HCT116 (cell line): ENCODE measurements around the gene NAP1L1.

Experiments used
- CTCF ChIP-seq, 3 experiments: fragments of 200-600 bp in 1 of 3; sonication (generic) in 1 of 3; IDR thresholded peaks in 2 of 3; conservative IDR thresholded peaks in 1 of 3; 2 replicates each; pipeline ENCODE4 v1.5.1; 2012 to 2017; ENCODE audit warnings: low read depth in 2 of 3, low read length in 2 of 3, antibody characterized with exemption in 1 of 3, borderline replicate concordance in 1 of 3, control low read depth in 1 of 3, mild to moderate bottlenecking in 1 of 3, mixed read lengths in 1 of 3, mixed run types in 1 of 3, moderate library complexity in 1 of 3; ENCODE audit not compliant: insufficient read depth in 1 of 3
- EGR1 ChIP-seq: IDR thresholded peaks from 2 replicates; pipeline ENCODE4 v1.6.1; 2012; ENCODE audit warnings: low read depth
- EZH2 ChIP-seq: fragments of 200-600 bp; sonication (generic); IDR thresholded peaks from 2 replicates; pipeline ENCODE4 v1.6.1; 2017; ENCODE audit warnings: antibody characterized with exemption, mixed run types
- FOSL1 ChIP-seq: IDR thresholded peaks from 2 replicates; pipeline ENCODE4 v1.6.1; 2012; ENCODE audit warnings: low read depth
- JUND ChIP-seq: IDR thresholded peaks from 2 replicates; pipeline ENCODE4 v1.6.1; 2012
- MAX ChIP-seq: IDR thresholded peaks from 2 replicates; pipeline ENCODE4 v1.6.1; 2012
- POLR2A ChIP-seq: IDR thresholded peaks from 2 replicates; pipeline ENCODE4 v1.7.0; 2011; ENCODE audit warnings: borderline replicate concordance; ENCODE audit not compliant: insufficient read depth, insufficient read length; ENCODE audit errors: extremely low read depth
- POLR2AphosphoS5 ChIP-seq: IDR thresholded peaks from 2 replicates; pipeline ENCODE4 v1.6.1; 2011; ENCODE audit warnings: mild to moderate bottlenecking, low read depth, low read length, moderate library complexity
- RAD21 ChIP-seq: IDR thresholded peaks from 2 replicates; pipeline ENCODE4 v1.6.1; 2012; ENCODE audit warnings: low read depth, mild to moderate bottlenecking
- SIN3A ChIP-seq: IDR thresholded peaks from 2 replicates; pipeline ENCODE4 v1.6.1; 2012; ENCODE audit warnings: low read depth
- SRF ChIP-seq: IDR thresholded peaks from 2 replicates; pipeline ENCODE4 v1.6.1; 2012; ENCODE audit warnings: low read depth
- ZFX ChIP-seq: fragments of 450-650 bp; IDR thresholded peaks from 2 replicates; pipeline ENCODE4 v1.6.1; 2017
- ZNF274 ChIP-seq: fragments of 200-500 bp; sonication (Bioruptor generic); IDR thresholded peaks from 2 replicates; pipeline ENCODE4 v1.6.1; 2014; ENCODE audit warnings: mild to moderate bottlenecking, low read depth, low read length, inconsistent platforms

GRCh38 chr12:76074701-76075336 is 9.7 kb downstream of the NAP1L1 start:
- TF ChIP-seq FOSL1: no peak
- TF ChIP-seq CTCF (IDR thresholded peaks at IDR 0.05 in 2 of 3, conservative IDR thresholded peaks at IDR 0.05 in 1 of 3; ENCODE audit: borderline replicate concordance in 1 of 3, insufficient read depth in 1 of 3, low read depth in 2 of 3, low read length in 2 of 3): no peak
- TF ChIP-seq EZH2: no peak
- no peak for TF ChIP-seq MAX
- no peak for TF ChIP-seq SRF
- TF ChIP-seq POLR2AphosphoS5: no peak
- no peak for TF ChIP-seq RAD21
- no peak for TF ChIP-seq EGR1
- no peak for TF ChIP-seq ZFX
- TF ChIP-seq ZNF274: no peak
- TF ChIP-seq POLR2A: no peak
- TF ChIP-seq SIN3A: no peak
- TF ChIP-seq JUND: no peak
